Activated naive CD4-positive, alpha-beta T cell treated with anti-CD3 and anti-CD28 coated beads, Interleukin-2, amount 50 U/mL, for 24 hours (primary cell): ENCODE results near the gene ABL1.
A peak's percentile ranks its signal among the peaks of the same experiment; 100 is the strongest.

ENCODE experiments used
- H3K27ac Mint-ChIP-seq: one replicate; pipeline ENCODE4 v1.8.0; 2021; ENCODE audit warnings: mild to moderate bottlenecking, mixed read lengths
- H3K27me3 Mint-ChIP-seq: one replicate; pipeline ENCODE4 v1.8.0; 2021; ENCODE audit warnings: mixed read lengths
- H3K36me3 Mint-ChIP-seq: one replicate; pipeline ENCODE4 v1.8.0; 2021; ENCODE audit warnings: mixed read lengths
- H3K4me1 Mint-ChIP-seq: one replicate; pipeline ENCODE4 v1.8.0; 2021; ENCODE audit warnings: mixed read lengths
- H3K4me3 Mint-ChIP-seq: one replicate; pipeline ENCODE4 v1.8.0; 2021; ENCODE audit warnings: mild to moderate bottlenecking, mixed read lengths
- H3K9me3 Mint-ChIP-seq: one replicate; pipeline ENCODE4 v1.8.0; 2021; ENCODE audit warnings: mixed read lengths

The ABL1 gene

DNA sequence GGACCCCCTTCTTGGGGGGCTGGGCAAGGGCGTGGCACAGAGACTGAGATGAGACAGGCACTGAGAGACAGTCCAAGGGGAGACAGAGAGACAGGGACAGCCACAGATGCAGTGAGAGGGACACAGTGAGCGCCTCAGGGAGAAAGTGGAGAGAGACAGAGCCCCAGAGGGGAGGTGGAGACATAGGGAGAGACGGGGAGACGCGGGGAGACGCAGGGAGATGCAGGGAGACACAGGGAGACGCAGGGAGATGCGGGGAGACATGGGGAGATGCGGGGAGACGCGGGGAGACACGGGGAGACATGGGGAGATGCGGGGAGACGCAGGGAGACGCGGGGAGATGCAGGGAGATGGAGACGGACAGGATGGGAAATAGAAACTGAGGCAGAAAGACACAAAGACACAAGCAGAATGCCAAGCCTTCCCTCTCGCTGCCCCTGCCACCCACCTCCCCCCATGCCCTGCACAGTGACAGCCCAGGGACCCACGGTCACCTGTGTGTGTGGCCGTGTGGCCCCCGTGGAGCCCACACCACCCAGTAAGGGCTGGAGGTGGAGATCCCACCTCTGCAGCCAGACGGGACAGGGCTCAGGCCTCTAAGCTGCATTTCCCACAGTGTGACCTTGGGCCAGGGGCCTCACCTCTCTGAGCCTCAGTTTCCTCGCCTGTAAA lies 95.2 kb downstream of the ABL1 start:
- Mint-ChIP-seq H3K27ac (no peak overlapping the region), H3K4me1 (no peaks in the 10 kb centered on the region), H3K4me3 (no peak overlapping the region), H3K9me3 (no peaks in the 10 kb centered on the region), H3K36me3 (no peaks in the 10 kb centered on the region), H3K27me3 (peaks cover 22% of the 10 kb centered on the region)

DNA sequence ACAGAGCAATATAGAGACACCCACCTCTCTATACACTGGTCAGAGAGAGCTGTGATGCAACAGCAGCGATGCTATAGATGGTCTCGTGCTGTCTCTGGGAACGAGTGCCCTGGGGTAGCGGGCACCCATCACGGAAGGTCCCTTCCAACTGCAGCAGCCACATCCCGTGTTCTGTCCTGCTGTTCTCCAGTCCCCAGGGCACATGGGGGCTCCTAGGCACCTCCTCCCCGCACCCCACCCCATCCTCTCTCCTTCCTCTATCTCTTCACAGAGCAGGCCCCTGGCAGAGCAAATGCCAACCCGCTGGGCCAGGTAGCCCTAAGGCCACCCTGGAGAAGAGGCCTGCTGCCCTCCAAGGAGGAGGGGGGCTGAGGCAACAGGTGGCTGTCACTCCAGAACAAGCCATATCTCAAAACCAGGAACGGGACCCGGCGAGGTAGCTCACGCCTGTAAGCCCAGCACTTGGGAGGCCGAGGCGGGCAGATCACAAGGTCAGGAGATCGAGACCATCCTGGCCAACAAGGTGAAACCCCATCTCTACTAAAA lies 95.8 kb downstream of the ABL1 start:
- Mint-ChIP-seq H3K27ac (no peak overlapping the region), H3K4me1 (no peaks in the 10 kb centered on the region), H3K36me3 (no peaks in the 10 kb centered on the region), H3K4me3 (no peak overlapping the region), H3K9me3 (no peaks in the 10 kb centered on the region), H3K27me3 (peaks cover 22% of the 10 kb centered on the region)

DNA sequence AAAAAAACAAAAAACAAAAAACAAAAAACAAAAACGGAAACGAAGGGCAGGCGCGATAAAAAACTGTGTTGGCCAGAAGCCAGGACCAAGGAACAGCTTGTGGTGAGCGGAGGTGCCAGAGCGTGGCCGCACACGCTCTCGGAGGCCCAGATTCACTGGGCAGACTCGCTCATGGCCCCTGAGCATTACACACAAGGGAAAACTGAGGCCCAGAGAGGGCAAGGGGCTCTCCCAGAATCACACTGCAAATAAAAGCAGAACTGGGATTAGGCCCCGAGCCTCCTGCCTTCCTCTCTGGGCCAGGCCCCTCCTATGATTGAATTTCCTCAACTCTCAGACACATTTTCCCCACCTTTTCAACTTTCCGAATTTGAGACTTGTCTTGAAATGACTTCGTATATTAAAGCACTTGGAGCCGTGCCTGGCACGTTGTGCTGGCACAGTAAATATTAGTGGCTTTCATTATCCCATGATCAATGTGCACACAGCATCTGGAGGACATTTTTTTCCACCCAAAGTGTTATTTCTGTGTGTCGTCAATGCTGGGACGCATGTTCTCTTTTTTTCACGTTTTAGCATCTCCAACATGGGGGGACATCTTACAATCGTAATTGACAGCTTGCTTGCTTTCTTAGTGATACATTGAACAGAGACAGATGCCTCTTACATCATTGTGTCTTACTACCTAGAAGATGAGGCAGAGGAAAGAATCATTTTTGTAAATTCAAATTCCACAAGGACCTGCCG lies 96.6 kb downstream of the ABL1 start:
- H3K27ac Mint-ChIP-seq = no peak overlapping the region
- H3K4me1 Mint-ChIP-seq = peaks cover 1% of the 10 kb centered on the region
- H3K36me3 Mint-ChIP-seq = no peaks in the 10 kb centered on the region
- H3K4me3 Mint-ChIP-seq = no peak overlapping the region
- no peaks in the 10 kb centered on the region for H3K9me3 Mint-ChIP-seq
- peaks cover 24% of the 10 kb centered on the region for H3K27me3 Mint-ChIP-seq

DNA sequence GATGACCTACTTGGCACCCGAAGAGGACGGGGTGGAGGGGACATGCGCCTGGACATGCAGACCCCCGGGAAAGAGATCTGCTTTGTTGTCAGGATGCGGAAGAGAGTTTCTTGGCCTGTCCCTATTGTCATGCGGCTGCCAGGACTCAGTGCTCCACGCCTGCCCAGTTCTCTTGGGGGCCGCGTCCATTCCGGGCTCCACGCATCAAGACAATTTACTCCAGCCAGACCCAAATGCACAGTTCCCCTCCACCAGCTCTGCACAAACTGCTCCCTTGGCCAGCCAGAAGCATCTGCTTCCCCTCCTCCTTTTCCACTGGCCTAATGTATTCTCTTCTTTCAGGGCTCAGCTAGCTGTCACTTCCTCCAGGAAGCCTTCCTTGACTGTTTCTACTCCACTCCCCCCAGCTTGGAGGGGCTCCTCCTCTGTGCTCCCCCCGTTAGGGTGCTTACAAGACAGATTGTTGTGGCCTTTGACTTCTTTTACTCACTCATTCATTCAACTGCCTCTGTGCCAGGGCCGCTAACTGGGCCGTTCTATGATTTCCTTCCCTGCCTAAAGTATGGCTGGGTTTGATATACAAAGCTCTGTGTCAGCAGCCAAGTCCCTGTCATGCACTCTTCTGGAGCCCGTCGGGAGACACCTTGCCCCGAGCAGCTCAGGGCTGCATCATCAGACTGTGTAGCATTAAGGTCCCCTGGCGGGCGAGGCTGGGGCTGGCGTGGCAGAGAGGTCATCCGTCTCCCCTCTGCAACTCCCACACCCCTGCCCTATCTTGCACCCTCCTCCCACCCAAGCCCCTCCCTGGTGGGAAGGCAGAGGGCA lies 97.4 kb downstream of the ABL1 start:
- no peaks in the 10 kb centered on the region for H3K9me3 Mint-ChIP-seq
- peaks cover 31% of the 10 kb centered on the region for H3K27me3 Mint-ChIP-seq
- no peaks in the 10 kb centered on the region for H3K36me3 Mint-ChIP-seq
- H3K4me1 Mint-ChIP-seq = peaks cover 6% of the 10 kb centered on the region
- H3K4me3 Mint-ChIP-seq = no peak overlapping the region
- no peak overlapping the region for H3K27ac Mint-ChIP-seq

DNA sequence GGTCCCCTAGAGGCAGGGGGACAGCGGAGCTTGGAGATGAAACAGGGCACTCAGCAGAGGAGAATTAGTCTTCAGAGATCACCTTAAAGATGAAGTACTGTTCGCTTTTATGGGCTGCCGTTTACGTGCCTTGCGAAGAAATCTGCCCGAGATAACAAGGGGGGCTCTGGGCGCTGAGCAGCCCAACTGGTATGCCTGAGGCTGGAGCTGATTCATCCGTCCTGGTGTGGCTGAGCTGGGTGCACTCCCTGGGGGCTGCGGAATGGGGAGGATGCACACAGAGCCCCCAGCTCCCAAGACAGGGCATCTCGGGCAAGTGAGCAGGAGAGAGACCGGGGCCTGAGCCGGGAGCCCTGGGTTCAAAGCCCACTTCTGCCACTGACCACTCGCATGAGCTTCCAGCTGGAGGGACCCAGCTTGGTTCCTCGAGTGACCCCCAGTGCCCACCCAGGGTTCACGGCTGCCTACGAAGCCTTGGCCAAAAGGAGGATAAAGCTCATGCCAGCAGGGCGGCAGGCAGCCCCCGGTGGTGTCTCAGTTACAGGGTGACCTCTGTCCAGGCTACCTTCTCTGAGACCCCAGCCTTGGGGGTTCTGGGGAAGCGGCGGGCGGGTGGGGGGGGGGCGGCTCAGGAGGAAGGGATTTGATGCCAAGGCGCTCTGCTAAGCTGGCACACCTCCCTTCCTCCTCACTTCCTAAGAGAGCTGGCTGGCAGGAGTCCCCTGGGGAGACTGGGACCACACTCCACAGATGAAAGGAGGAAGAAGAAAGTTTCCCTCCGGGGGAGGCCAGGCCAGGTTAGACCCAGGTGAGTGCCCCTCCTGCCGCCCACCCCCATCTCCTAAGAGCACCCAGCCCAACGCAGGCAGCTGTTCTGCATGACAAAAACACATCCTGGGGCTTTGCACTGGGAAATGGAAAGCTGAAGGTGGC lies 98.3 kb downstream of the ABL1 start:
- no peak overlapping the region for H3K27ac Mint-ChIP-seq
- H3K4me1 Mint-ChIP-seq = peaks cover 6% of the 10 kb centered on the region
- H3K36me3 Mint-ChIP-seq = no peaks in the 10 kb centered on the region
- peaks cover 35% of the 10 kb centered on the region for H3K27me3 Mint-ChIP-seq
- no peaks in the 10 kb centered on the region for H3K9me3 Mint-ChIP-seq
- no peak overlapping the region for H3K4me3 Mint-ChIP-seq

DNA sequence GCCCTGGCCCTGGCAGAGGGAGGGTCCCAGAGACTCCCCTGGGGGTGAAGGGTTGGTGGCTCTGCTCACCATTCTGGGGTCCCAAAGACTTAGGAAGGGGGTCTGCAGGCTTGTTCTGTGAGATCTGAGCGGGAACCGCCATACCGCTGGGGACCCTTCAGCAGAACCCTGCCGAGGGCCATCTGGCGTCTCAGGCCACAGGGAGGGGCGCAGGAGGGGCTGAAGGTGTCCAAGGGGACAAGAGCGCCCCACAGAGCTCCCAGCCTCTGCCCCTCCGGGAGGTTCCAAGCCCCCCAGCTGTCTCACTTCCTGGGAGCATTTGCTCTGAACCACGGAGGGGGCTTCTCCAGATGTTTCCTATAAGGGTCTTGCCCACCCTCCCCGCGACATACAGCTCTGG lies 99.2 kb downstream of the ABL1 start:
- Mint-ChIP-seq H3K4me1 (peaks cover 6% of the 10 kb centered on the region), H3K9me3 (no peaks in the 10 kb centered on the region), H3K27ac (no peak overlapping the region), H3K4me3 (no peak overlapping the region), H3K36me3 (no peaks in the 10 kb centered on the region), H3K27me3 (peaks cover 37% of the 10 kb centered on the region)

DNA sequence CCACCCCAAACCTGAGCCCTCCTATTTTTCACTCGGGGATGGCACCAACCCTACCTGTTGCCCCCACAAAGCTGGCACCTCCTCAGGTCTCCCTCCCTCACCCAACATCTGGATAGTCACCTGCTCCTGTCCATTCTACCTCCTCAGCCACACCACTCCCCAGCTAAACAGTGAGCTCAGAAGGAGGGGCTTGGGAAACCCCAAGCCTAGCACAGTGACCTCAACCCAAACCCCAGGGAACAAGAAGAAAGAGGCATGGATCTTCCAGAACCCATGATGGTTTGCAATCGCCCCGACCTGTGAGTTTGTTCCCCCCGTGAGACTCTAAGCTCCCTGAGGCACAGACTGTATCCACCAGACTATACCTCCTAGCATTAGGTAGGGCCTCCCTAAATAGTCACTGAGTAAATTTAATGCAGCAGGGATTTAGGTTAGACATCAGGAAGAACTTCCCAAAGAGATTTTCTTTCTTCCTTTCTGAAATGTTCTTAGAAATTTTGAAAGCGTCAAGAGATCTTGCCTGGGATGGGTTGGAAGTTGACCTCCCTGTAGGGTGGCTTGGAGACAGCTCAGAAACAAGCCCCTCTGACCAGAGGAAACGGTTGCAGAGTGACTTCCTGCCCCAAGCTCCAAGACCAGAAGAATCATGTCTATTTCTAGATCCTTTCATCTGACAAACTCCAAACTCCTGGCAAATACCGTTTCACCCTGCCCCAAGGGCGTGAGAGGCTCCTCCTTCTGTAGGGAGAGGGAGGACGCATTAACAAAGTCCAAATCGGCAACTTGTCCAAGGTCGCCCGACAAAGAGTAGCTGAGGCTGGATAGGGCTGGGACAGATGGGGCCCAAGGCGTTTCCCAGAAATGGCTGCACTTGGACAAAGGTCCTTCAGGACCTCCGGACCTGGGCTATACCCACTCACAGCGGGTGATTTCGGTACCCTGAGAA lies 99.9 kb downstream of the ABL1 start:
- Mint-ChIP-seq H3K36me3 (no peaks in the 10 kb centered on the region), H3K27me3 (peaks cover 37% of the 10 kb centered on the region), H3K27ac (no peak overlapping the region), H3K4me1 (peaks cover 6% of the 10 kb centered on the region), H3K9me3 (no peaks in the 10 kb centered on the region), H3K4me3 (no peak overlapping the region)

DNA sequence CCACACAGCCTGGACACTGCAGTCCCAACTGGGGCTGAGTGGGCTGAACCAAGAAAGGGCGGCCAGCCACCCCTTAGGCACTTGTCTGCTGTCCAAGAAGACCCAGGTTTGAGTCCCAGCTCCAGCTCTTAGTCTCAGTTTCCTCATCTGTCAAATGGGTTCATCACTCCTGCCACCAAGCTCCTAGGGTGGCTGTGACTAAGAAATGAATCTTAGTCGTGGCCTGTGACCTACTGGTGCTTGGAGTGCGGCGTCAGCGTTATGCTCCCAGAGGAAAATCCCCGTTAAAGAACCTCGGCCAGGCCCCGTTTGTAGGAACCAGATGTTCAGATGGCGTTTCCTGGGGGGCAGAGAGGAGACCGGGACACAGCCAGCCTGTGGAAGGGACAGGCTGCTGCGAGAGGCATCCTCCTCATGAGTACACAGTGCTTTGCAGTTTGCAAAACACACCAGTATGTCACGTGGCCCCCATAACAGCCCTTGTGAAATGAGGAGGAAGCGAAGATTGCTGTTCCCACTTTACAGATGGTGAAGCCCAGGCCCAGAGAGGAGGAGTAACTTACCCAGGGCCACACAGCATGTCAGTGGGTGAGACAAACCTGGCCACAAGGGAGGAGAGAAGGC lies 100.7 kb downstream of the ABL1 start:
- no peaks in the 10 kb centered on the region for H3K9me3 Mint-ChIP-seq
- H3K27me3 Mint-ChIP-seq = peaks cover 41% of the 10 kb centered on the region
- no peak overlapping the region for H3K27ac Mint-ChIP-seq
- H3K36me3 Mint-ChIP-seq = no peaks in the 10 kb centered on the region
- H3K4me1 Mint-ChIP-seq = peaks cover 10% of the 10 kb centered on the region
- no peak overlapping the region for H3K4me3 Mint-ChIP-seq

DNA sequence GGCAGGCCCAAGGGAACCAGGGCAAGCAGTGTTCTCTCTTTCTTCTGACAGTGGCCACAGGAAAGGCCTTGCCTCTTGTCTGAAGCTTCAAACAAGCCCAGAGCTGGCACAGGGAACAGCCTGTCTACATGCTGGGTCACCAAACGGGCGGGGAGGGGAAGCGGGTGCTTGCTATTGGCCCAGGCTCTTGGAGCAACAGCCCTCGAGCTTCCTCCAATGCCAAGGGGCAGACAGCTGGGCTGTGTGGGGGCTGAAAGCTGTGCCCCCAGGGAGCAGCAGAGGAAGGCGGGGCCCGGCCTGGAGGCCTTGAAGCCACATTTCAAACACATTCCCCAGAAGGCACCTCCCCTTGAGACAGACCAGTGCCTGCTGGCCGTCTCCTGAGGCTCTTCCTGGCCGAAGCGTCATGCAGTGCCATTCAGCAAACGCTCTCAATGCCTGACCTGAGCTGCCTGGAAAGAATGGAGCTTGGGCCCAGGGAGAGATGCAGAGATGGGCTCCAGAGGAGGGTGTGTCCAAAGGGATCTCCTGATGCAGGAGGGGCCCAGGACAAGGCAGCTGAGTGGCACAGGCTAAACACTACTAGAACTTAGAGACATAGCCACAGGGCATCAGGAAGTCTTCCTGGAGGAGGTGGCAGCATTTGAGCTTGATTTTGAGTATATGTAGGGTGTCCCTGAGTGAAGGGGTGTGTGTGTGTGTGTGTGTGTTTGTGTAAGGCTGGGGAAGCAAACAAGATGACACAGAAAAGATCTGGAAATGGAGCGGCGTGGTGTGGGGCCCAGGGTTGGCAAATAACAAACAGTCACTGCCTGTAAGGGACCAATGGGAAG lies 101.4 kb downstream of the ABL1 start:
- Mint-ChIP-seq H3K4me3 (peak overlapping the region; percentile 40), H3K36me3 (no peaks in the 10 kb centered on the region), H3K27me3 (peaks cover 47% of the 10 kb centered on the region), H3K27ac (peak overlapping the region; percentile 57), H3K4me1 (peaks cover 12% of the 10 kb centered on the region), H3K9me3 (no peaks in the 10 kb centered on the region)
